Activated CD4-positive, alpha-beta T cell treated with anti-CD3 and anti-CD28 coated beads for 36 hours (primary cell): ENCODE measurements around the gene GHDC. TPM values are rescaled to one million over a fixed set of nuclear protein-coding genes. Genes with fewer than 3 reads are reported as not detected.
A peak's percentile ranks its signal among the peaks of the same experiment; 100 is the strongest.
"Not testable (repeated sequence)": the region's sequence is repeated elsewhere in the genome, so short reads cannot be mapped to it uniquely, and the experiment has no call there.

Experiments used
- ATAC-seq: fragments of 200-7000 bp; cut with Tn5 transposase; one replicate; pipeline ENCODE4 v1.10.0; 2021; ENCODE audit warnings: mild to moderate bottlenecking, moderate library complexity
- CTCF ChIA-PET: fragments of 350-600 bp; sonication (Branson Sonifier 250); formaldehyde crosslinking; loops from one replicate; lab custom pipeline; 2021; ENCODE audit warnings: antibody characterized with exemption; lab: Charles Lee
- POLR2A ChIA-PET: fragments of 350-600 bp; sonication (Branson Sonifier 250); formaldehyde crosslinking; loops from one replicate; lab custom pipeline; 2021; ENCODE audit warnings: antibody characterized with exemption, inconsistent platforms; lab: Charles Lee
- DNase-seq: peaks from one replicate; pipeline ENCODE4 v3.0.0-alpha.2; 2020
- H3K27ac Mint-ChIP-seq: one replicate; pipeline ENCODE4 v1.8.0; 2021; ENCODE audit warnings: mixed read lengths
- H3K27me3 Mint-ChIP-seq: one replicate; pipeline ENCODE4 v1.8.0; 2021; ENCODE audit warnings: mixed read lengths
- H3K36me3 Mint-ChIP-seq: one replicate; pipeline ENCODE4 v1.8.0; 2021; ENCODE audit warnings: low read depth, mixed read lengths
- H3K4me1 Mint-ChIP-seq: one replicate; pipeline ENCODE4 v1.8.0; 2021; ENCODE audit warnings: mixed read lengths
- H3K4me3 Mint-ChIP-seq: one replicate; pipeline ENCODE4 v1.8.0; 2021; ENCODE audit warnings: mild to moderate bottlenecking, moderate library complexity, mixed read lengths
- H3K9me3 Mint-ChIP-seq: one replicate; pipeline ENCODE4 v1.8.0; 2021; ENCODE audit warnings: low read depth, mixed read lengths
- intact Hi-C, 2 experiments: fragments of 100-400 bp; cut with DNase I in 1 of 2; cut with micrococcal nuclease in 1 of 2; formaldehyde crosslinking; loops; one replicate each; pipeline versions ENCODE4 v1.14.2 to v1.15.1; 2022 to 2024; cut with DNase I, micrococcal nuclease
- total RNA-seq, 2 experiments: library from RNA; stranded (reverse); gene quantifications; one replicate each; pipeline ENCODE4 v1.2.3, GENCODE V29; 2021

The GHDC gene
- total RNA-seq, 2 experiments from 2014 or later, result 11.3 to 15.5 TPM

- Mint-ChIP-seq H3K4me1 (peaks cover 22% of the 10 kb centered on the region), H3K27me3 (no peaks in the 10 kb centered on the region), H3K36me3 (peaks cover 28% of the 10 kb centered on the region), H3K27ac (peak overlapping the region; percentile 20), H3K9me3 (no peaks in the 10 kb centered on the region), H3K4me3 (no peak overlapping the region)
- DNase-seq (no peak), ATAC-seq (peak; percentile 14)
- ChIA-PET POLR2A (no interaction called here), CTCF (interaction anchor here (0.6 to 0.8 kb wide), 3 partner anchors 134 to 451 kb away, joined by 3 to 5 read pairs (median 3); no protein-coding TSS in a partner anchor)
- intact Hi-C loops, result no loop called here
Observed at GRCh38 chr17:42227849-42228700, 33.8 kb upstream of the GHDC start.

DNA sequence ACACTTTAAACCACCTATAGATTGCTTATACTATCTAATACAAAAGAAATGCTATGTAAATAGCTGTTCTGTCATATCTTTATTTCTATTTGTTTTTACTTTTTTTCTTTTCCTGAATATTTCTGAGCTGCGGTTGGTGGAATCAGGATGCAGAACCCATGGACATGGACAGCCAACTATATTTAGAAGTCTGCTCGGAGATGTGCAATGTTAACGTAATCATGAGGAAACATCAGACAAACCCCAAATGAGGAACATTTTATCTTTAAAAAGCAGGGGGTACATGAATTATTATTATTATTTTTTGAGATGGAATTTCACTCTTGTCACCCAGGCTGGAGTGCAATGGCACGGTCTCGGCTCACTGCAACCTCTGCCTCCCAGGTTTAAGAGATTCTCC lies 31.4 kb upstream of the GHDC start:
- ChIA-PET POLR2A (no interaction called here), CTCF (no interaction called here)
- Mint-ChIP-seq H3K27me3 (no peaks in the 10 kb centered on the region), H3K27ac (no peak overlapping the region), H3K4me3 (no peak overlapping the region), H3K9me3 (no peaks in the 10 kb centered on the region), H3K4me1 (peaks cover 25% of the 10 kb centered on the region), H3K36me3 (peaks cover 34% of the 10 kb centered on the region)
- no peak for ATAC-seq
- DNase-seq, result no peak
- intact Hi-C loops, result no loop called here

- Mint-ChIP-seq H3K27me3 (no peaks in the 10 kb centered on the region), H3K9me3 (no peaks in the 10 kb centered on the region), H3K4me1 (peaks cover 17% of the 10 kb centered on the region), H3K4me3 (no peak overlapping the region), H3K36me3 (peaks cover 36% of the 10 kb centered on the region), H3K27ac (no peak overlapping the region)
- DNase-seq, result no peak
- intact Hi-C loops, result loop anchor here in 1 of 2 experiments (5.0 kb wide), 2 partner anchors 63 to 88 kb away; partner anchors contain the start of gene STAT5A
- POLR2A ChIA-PET, result no interaction called here
- CTCF ChIA-PET, result interaction anchor here (0.6 to 3.6 kb wide), 4 partner anchors 23 to 181 kb away, joined by 3 to 55 read pairs (median 36); partner anchors contain the start of gene STAT5A
- no peak for ATAC-seq
Observed at GRCh38 chr17:42224651-42225050, 30.4 kb upstream of the GHDC start.

- Mint-ChIP-seq H3K9me3 (no peaks in the 10 kb centered on the region), H3K27me3 (no peaks in the 10 kb centered on the region), H3K4me3 (no peak overlapping the region), H3K36me3 (peaks cover 40% of the 10 kb centered on the region), H3K4me1 (peaks cover 6% of the 10 kb centered on the region), H3K27ac (peak overlapping the region; percentile 79)
- CTCF ChIA-PET, result interaction anchor here (0.5 to 3.6 kb wide), 46 partner anchors 9 to 1657 kb away, joined by 3 to 55 read pairs (median 4); partner anchors contain the start of genes STAT5A and STAT5B
- intact Hi-C loops, result loop anchor here (1.0 to 5.0 kb wide), 6 partner anchors 53 to 184 kb away; partner anchors contain the start of gene STAT5A (in 1 of the 2)
- ATAC-seq (peak; percentile 98), DNase-seq (peak; percentile 79)
- POLR2A ChIA-PET, result interaction anchor here (0.6 to 2.2 kb wide), 11 partner anchors 26 to 189 kb away, joined by 3 to 10 read pairs (median 5); partner anchors contain the start of gene STAT5A
Observed at GRCh38 chr17:42221886-42222745, 27.8 kb upstream of the GHDC start.

DNA sequence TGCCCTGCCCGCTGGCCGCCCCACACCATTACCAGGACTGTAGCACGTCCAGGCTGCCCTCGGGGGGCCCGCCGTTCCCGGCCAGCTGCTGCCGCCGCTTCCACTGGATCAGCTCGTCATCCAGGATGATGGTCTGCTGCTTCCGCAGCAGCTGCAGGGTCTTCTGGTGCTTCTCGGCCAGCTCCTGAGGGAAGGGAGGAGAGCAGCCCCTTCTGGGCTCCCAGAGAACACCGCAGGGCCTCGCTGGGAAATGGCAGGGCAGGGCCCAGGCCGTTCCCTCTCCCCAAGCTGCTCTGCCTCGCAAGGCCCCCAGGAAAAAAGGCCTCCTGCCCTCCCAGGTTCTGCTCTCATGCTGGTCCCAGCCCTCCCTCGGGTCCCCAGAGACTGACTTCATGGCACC lies 25.0 kb upstream of the GHDC start:
- H3K27me3 Mint-ChIP-seq, CTCF ChIA-PET, H3K27ac Mint-ChIP-seq, H3K4me1 Mint-ChIP-seq, POLR2A ChIA-PET, DNase-seq, ATAC-seq, H3K9me3 Mint-ChIP-seq, intact Hi-C loops, H3K4me3 Mint-ChIP-seq: not testable (repeated sequence)
- H3K36me3 Mint-ChIP-seq, result peaks cover 45% of the 10 kb centered on the region

DNA sequence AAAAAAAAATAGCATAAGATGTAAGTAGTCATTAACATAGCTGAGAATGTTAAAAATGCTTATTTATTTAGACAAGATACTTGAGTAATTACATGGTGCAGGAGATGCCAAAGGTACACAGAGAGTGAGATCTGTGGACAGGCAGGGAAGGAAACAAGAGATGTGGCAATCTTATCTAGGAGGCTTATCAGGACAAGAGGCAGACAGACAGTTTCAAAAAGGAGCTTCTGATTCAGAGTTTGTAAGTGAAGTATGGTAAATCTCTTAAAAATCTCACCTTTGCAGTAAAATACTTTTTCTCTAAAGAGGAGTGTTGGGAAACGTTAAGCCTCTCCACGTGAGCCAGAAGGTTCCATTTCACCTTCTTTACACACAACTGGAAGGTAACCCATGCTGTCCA lies 19.9 kb upstream of the GHDC start:
- no peak for ATAC-seq
- Mint-ChIP-seq H3K9me3 (no peaks in the 10 kb centered on the region), H3K4me3 (no peak overlapping the region), H3K4me1 (no peaks in the 10 kb centered on the region), H3K27me3 (no peaks in the 10 kb centered on the region), H3K36me3 (peaks cover 53% of the 10 kb centered on the region), H3K27ac (no peak overlapping the region)
- CTCF ChIA-PET, result interaction anchor here (0.5 to 1.7 kb wide), 5 partner anchors 8 to 466 kb away, joined by 3 to 7 read pairs (median 4); no protein-coding TSS in a partner anchor
- intact Hi-C loops, result no loop called here
- POLR2A ChIA-PET, result no interaction called here
- no peak for DNase-seq

DNA sequence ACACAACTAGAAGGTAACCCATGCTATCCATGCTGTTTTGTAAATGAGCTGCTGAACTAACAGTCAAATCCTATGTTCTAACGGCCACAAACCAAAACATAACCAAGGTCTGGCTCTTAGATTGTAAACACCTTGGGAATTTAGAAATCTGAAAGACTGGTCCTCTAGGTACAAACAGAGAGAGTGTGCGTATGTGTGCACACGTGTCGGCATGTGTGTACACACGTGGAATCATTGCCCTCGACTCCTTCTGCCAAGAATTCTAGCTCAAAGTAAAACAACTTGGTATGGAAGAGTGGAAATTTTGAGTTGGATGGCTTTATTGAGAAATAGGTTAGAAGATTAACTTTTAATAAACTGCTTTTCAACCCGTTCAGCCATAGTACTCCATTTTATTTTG lies 18.1 kb upstream of the GHDC start:
- DNase-seq, result no peak
- ChIA-PET POLR2A (no interaction called here), CTCF (interaction anchor here (0.6 to 1.7 kb wide), 2 partner anchors 10 to 79 kb away, joined by 4 to 7 read pairs; no protein-coding TSS in a partner anchor)
- Mint-ChIP-seq H3K9me3 (no peaks in the 10 kb centered on the region), H3K36me3 (peaks cover 49% of the 10 kb centered on the region), H3K4me3 (no peak overlapping the region), H3K4me1 (no peaks in the 10 kb centered on the region), H3K27ac (no peak overlapping the region), H3K27me3 (no peaks in the 10 kb centered on the region)
- no peak for ATAC-seq
- intact Hi-C loops, result no loop called here

GRCh38 chr17:42211921-42212341 lies 17.6 kb upstream of the GHDC start:
- peaks cover 48% of the 10 kb centered on the region for H3K36me3 Mint-ChIP-seq
- H3K27me3 Mint-ChIP-seq, intact Hi-C loops, H3K4me3 Mint-ChIP-seq, DNase-seq, H3K9me3 Mint-ChIP-seq, POLR2A ChIA-PET, H3K4me1 Mint-ChIP-seq, H3K27ac Mint-ChIP-seq, ATAC-seq: not testable (repeated sequence)
- CTCF ChIA-PET, result interaction anchor here (0.5 to 0.6 kb wide), 3 partner anchors 50 to 241 kb away, joined by 3 to 4 read pairs (median 4); no protein-coding TSS in a partner anchor

GRCh38 chr17:42210046-42210445 lies 15.8 kb upstream of the GHDC start:
- no peak overlapping the region for H3K27ac Mint-ChIP-seq
- H3K9me3 Mint-ChIP-seq, result no peaks in the 10 kb centered on the region
- ChIA-PET CTCF (interaction anchor here (2.1 kb wide), 1 partner anchor 13 kb away, joined by 10 read pairs; no protein-coding TSS in a partner anchor), POLR2A (no interaction called here)
- H3K4me1 Mint-ChIP-seq, result no peaks in the 10 kb centered on the region
- no peak for ATAC-seq
- no peaks in the 10 kb centered on the region for H3K27me3 Mint-ChIP-seq
- intact Hi-C loops, result no loop called here
- no peak for DNase-seq
- no peak overlapping the region for H3K4me3 Mint-ChIP-seq
- peaks cover 50% of the 10 kb centered on the region for H3K36me3 Mint-ChIP-seq

DNA sequence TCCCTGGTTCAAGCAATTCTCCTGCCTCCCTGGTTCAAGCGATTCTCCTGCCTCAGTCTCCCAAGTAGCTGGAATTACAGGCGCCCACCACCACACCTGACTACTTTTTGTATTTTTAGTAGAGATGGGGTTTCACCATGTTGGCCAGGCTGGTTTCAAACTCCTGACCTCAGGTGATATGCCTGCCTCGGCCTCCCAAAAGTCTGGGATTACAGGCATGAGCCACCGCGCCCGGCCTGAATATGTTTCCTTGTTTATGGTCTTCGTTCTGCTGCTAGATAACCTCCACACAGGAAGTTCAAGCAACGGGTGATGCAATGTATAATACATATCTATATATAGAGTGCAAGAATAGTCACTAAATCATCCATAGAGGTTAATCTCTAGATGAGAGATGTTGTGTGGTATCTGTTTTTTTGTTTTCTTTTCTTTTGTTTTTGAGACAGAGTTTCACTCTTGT lies 11.9 kb upstream of the GHDC start:
- H3K4me1 Mint-ChIP-seq, ATAC-seq, H3K9me3 Mint-ChIP-seq, POLR2A ChIA-PET, H3K4me3 Mint-ChIP-seq, DNase-seq, H3K27ac Mint-ChIP-seq, CTCF ChIA-PET, H3K27me3 Mint-ChIP-seq: not testable (repeated sequence)
- H3K36me3 Mint-ChIP-seq, result peaks cover 61% of the 10 kb centered on the region
- intact Hi-C loops, result loop anchor here in 1 of 2 experiments (2.0 to 10.0 kb wide), 2 partner anchors 55 to 299 kb away; no protein-coding TSS in a partner anchor

DNA sequence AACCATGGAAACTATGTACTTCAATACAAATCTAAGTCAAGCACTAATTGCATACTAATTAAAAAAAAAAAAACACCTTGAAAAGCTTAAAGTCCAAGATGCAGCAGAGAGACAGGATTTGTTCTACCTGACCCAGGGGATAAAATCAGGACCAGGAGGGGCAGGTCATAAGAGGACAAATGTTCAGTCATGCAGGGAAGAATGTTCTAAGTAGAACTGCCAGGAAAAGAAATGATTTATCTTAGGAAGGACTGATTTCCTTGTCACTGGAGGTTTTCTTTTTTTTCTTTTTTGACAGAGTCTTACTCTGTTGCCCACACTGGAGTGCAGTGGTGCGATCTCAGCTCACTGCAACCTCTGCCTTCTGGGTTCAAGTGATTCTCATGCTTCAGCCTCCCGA lies 9.1 kb upstream of the GHDC start:
- peak overlapping the region; percentile 43 for H3K27ac Mint-ChIP-seq
- intact Hi-C loops, result loop anchor here in 1 of 2 experiments (10.0 kb wide), 1 partner anchor 301 kb away; no protein-coding TSS in a partner anchor
- H3K4me1 Mint-ChIP-seq, result no peaks in the 10 kb centered on the region
- ATAC-seq (no peak), DNase-seq (no peak)
- H3K4me3 Mint-ChIP-seq, result no peak overlapping the region
- ChIA-PET POLR2A (no interaction called here), CTCF (no interaction called here)
- no peaks in the 10 kb centered on the region for H3K9me3 Mint-ChIP-seq
- no peaks in the 10 kb centered on the region for H3K27me3 Mint-ChIP-seq
- H3K36me3 Mint-ChIP-seq, result peaks cover 54% of the 10 kb centered on the region
